Muscle of arm (tissue), 12 donors: Measurements from ENCODE around the gene ZP3. TPM values are rescaled to one million over a fixed set of nuclear protein-coding genes. Genes with fewer than 3 reads are reported as not detected.
"Not testable (repeated sequence)": the region's sequence is repeated elsewhere in the genome, so short reads cannot be mapped to it uniquely, and the experiment has no call there.

Source experiments
- DNase-seq: peaks from one replicate; pipeline ENCODE4 v3.0.0-alpha.2; 2013
- polyA plus RNA-seq, 12 donors: library from polyadenylated mRNA; unstranded; fragments of 120-200 nt; gene quantifications; one replicate each; pipeline ENCODE4 v1.2.1, GENCODE V29; 2013; ENCODE audit not compliant: insufficient read length in 12 of 12

ZP3 gene
- polyA plus RNA-seq, 12 donors, result 0.33 to 12.4 (median 3.6) TPM; not detected in 2

DNA sequence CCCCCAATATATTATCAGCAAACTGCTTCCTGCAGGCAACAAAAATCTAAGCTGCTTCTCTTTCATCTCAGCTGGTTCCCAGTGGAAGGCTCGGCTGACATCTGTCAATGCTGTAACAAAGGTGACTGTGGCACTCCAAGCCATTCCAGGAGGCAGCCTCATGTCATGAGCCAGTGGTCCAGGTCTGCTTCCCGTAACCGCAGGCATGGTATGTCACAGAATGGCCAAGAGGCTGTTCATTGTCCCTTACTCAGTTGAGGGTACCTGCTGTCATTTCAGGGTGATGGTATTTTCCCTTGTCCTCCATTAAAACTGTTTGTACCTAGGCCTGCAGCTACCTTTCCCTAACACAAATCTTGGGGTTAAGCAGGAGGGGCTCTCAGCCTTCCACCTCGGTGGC lies 15.7 kb downstream of the ZP3 start:
- DNase-seq, result not testable (repeated sequence)

DNA sequence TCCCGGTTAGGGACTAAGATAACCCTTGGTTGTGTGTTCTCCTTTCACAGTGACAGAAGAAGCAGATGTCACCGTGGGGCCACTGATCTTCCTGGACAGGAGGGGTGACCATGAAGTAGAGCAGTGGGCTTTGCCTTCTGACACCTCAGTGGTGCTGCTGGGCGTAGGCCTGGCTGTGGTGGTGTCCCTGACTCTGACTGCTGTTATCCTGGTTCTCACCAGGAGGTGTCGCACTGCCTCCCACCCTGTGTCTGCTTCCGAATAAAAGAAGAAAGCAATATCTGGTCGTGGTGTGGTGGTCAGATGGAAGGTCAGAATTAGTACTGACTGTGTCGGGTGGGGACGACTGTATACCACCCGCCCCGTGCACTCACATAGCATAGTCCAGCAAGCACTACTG lies 17.0 kb downstream of the ZP3 start:
- DNase-seq, result not testable (repeated sequence)

DNA sequence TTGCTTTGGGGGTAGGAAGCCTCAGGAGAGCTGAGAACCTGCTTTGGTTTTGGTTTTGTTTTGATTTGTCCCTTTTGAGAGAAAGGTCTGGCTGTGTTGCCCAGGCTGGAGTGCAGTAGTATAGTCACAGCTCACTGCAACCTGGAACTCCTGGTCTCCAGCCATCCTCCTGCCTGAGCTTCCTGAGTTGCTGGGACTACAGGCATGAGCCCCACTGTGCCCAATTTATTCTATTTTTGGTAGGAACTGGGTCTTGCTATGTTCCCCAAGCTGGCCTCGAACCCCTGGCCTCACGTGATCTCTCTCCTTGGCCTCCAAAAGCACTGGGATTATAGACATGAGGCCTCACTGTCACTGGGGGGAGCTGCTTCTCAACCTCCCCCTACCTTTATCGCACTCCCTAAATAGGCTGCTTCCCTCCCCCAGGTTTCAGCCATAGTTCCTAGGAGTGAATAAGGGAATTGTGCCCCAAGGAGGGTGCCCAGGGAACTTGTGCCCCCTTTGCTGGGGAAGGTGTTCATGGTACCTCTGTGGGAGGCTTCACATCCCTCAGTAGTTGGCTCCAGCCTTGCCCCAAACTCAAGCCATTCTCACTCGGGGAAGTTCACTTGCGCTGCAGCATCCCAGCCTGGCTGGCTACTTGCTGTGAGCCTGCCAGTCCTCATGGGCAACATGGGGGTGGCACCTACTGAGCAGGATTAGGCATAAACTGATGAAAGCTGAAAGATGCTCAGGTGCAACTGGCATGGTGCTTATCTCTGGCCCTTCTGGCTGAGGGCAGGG lies 18.1 kb downstream of the ZP3 start:
- DNase-seq, result not testable (repeated sequence)

DNA sequence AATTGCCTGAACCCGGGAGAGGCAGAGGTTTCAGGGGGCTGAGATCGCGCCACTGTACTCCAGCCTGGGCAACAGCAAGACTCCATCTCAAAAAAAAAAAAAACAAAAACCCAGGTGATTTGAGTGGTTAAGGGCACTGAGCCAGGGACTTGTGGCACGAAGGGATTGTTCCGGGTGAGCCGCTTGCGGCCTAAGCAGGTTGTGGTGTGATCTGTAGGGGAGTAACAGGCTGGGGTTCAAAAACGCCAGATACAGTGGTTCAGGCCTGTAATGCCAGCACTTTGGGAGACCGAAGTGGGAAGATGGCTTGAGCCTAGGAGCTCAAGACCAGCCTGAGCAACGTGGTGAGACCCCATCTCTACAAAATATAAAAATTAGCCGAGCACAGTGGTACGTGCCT lies 19.1 kb downstream of the ZP3 start:
- not testable (repeated sequence) for DNase-seq

DNA sequence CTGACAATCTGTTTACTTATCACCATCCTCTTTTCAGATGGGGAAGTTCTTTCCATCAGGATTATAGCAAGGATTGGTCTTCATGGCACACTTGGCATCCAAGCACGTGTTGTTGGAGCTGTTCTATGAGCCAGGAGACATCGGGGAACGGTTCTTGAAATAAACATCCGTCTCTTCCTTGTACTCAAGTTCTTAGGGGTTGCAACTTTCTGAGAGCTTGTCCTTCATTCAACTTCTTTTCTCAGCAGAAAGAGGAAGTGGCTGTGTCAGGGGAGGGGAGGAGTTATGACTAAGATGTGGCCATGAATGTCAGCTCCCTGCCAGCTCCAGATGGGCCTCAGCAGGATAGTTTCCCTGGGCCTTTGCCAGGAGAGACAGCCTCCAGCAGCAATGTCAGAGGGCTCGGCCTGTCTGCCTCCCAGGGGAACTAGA lies 20.8 kb downstream of the ZP3 start:
- DNase-seq, result peak; percentile 25

DNA sequence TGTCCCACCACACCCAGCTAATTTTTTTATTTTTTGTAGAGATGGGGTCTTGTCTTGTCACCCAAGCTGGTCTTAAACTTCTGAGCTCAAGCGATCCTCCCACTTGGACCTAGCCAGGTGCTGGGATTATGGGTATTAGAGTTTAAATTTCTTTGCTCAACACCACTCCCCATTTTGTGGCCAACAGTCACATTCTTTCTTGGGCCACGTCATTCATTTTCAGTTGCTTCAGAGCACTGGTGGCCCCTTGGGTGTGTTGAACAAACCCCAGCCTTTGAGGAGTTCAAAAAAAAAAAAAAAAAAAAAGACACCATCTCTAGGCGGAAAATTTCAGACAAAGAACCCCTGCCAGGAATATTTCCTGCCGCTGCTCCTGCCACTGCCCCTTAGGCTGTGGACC lies 32.3 kb downstream of the ZP3 start:
- not testable (repeated sequence) for DNase-seq

DNA sequence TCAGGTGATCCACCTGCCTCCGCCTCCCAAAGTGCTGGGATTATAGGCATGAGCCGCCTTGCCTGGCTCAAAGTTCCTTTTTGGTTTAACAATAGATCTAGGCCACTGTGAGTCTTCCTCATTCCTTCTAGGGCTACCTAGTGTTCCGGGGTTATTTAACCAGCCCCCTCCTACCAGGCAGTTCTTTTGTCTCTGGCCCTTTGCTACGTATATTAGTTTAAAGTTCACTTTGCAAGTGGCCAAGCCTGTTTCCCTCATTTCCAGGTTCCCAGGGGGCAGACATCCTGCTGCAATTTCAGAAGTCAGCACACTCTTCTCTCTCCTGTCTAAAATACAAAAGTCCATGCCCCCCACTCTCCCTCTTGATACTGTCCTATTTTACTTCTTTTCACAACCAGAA lies 33.8 kb downstream of the ZP3 start:
- DNase-seq, result not testable (repeated sequence)

DNA sequence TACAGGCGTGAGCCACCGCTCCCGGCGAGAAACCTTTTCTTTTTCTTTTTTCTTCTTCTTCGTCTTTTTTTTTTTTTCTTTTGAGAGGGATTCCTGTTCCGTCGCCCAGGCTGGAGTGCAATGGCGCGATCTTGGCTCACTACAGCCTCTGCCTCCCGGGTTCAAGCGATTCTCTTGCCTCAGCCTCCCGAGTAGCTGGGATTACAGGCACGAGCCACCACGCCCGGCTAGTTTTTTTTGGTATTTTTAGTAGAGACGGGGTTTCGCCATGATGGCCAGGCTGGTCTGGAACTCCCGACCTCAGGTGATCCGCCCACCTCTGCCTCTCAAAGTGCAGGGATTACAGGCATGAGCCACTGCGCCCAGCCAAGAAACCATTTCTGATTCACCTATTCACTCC lies 36.0 kb downstream of the ZP3 start:
- DNase-seq, result not testable (repeated sequence)

DNA sequence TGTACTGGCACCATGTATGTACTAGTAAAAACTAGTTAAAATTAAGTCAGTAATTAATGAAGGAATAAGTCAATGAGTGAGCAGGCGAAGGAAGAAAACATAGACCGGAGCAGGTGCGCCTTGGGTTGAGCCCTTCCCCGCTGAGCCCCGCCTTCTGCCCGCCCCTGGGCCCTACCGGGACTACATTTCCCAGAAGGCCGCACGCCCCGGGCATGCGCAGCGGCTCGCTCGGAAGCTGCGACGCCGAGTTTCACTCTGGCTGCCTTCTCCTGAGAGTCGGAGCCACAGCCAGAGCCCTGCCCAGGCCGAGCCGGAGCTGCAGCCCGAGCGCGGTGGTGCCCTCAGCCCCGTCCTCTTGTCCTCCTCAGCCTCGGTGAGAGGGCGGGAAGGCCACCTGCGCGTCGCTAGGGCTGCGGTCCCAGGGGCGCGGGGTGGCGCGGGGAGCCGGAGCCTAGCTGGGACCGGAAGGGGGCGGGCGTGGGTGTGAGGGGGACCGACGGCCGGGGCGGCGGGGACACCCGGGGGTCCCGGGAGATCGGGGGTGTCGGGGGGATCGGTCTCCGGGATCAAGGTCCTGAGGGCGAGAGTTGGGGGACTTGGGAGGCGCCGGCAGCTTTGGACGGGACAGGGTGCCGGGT lies 36.8 kb downstream of the ZP3 start, which contains the start of gene DTX2:
Gene DTX2 (plus strand): TSS at position 246 of the 638 bp plus-strand sequence. CDS start 18,801 bp downstream, outside the sequence.
- DNase-seq, result not testable (repeated sequence)

DNA sequence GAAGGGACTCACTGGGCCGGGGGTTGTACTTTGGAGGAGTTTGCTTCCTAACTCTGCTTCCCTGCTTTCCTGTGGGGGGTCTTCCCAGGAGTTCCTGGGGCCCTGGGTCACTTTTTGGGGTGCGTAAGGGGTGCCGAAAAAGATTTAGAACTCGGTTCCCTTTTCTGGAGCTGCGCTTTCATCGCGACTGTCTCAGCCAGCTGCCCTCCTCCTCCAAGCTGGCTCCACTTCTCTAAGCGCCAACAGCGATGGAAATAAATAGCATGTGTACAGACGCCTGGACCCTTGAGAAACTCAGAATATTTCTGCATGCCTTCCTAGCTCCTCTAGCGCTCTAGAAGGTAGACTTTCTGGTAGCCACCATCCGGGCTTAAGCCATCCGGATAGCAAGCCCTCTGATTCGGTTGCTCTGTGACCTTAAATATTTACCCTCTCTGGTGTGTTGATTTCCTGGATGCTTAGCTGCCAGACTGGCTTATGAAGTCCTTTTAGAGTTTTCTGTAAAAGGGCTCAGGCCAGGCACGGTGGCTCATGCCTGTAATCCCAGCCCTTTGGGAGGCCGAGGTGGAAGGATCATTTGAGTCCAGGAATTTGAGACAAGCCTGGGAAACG lies 37.6 kb downstream of the ZP3 start:
- DNase-seq, result not testable (repeated sequence)

DNA sequence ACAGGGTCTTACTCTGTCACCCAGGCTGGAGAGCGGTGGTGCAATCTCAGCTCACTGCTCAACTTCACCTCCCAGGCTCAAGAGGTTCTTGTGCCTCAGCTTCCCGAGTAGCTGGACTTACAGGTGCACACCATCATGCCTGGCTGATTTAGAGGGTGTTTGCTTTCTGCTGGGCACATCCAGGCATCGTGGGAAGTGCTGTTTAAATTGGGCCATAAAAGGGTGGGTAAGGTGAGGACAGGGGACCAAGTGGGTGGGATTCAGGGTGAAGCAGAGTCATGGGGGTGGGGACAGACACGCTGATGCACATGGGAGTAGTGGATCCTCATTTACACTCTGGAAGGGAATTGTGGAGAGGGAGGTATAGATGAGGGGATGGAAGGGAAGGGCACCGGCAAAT lies 40.2 kb downstream of the ZP3 start:
- not testable (repeated sequence) for DNase-seq

DNA sequence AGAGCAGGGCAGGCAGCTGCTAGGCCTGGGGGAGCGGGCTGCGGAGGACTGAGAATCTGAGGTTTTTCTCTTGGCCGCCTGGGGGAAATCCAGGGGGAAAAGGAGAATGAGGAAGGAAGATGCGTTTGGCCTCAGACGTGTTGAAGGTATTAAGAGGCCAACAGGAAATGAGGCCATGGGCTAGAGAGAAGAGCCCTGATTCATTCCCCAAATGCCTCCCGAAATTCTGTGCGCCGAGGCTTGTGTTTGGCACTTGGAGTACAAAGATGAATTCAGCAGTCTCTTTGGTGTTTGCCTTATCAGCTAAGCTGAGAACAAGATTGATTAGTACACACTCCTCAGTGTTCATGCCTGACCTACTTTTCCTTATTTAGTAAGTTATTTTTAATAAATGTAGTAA lies 41.2 kb downstream of the ZP3 start:
- DNase-seq, result not testable (repeated sequence)

DNA sequence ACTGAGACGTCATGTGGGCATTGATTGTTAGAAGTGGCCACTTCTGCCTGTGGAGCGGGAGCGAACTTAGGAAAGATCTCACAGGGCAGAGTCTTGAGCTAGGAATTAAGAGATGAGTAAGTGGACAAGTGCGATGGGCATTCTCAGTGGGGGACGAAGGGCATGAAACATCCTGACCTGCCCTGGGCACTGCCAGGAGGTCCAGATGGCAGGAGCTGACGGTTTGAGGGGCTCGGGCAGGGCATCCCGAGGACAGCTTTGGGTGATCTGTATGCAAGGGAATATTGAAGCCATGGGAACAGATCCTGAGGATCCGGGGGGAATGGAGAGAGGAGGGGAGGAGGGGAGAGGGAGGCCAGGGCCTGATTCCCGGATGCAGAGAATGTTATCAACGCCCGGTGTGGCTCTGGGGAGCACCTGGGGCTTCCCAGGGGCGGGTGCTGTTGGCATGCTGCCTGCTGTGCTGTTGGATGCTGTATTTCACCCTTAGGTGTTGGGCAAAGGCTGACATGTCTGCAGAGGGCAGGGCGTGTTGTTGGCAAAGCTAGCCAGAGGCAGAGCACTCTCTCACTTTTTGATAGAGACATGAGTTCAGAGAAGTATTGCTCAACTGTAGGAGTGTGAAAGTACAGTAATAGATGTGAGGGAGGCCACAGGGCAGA lies 43.1 kb downstream of the ZP3 start:
- DNase-seq, result not testable (repeated sequence)

DNA sequence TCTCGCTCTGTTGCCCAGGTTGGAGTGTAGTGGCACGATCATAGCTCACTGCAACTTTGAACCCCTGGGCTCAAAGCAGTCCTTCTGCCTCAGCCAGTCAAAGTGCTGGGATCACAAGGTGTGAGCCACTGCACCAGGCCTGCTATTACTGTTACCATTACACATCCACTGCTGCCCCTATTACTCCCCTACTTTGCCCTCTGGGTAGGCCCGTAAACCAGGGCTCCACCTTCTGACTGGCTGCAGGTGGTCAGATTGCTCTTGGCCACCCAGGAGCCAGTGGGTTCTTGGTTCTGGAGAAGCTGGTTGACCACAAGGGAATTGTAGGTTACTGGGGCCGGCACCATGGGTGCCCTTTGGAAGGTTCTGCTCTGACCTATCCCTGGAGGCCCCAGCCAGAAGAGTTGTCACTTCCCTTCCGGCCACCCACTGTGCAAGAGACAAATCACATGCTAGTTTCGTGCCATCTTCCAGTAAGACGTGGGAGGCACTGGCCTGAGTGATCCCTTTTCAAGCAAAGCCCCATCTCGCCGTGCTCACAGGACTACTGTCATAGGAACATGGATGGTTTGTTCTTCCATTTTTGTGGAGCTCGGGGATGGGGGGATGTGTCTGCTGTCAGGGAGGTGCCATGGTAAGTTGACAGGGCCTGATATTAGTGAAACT lies 46.9 kb downstream of the ZP3 start:
- not testable (repeated sequence) for DNase-seq

DNA sequence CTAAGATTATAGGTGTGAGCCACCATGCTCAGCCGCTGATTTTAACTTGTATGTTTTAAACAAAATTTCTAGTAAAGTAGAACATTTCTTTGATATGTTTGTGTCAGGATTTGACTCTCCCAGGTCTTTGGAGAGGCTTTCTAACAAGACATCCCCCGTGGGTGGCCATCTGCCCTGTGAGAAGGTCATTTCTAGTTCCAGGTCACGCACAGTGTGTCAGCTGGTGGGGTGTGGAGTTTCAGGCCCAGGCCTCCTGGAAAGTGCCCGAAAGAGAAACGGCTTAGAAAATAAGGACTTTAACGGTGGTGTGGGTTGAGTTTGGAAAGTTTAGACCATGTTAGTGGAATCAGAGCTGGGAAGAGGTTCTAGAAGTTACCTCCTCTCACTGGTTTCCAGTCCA lies 48.3 kb downstream of the ZP3 start:
- DNase-seq, result not testable (repeated sequence)

DNA sequence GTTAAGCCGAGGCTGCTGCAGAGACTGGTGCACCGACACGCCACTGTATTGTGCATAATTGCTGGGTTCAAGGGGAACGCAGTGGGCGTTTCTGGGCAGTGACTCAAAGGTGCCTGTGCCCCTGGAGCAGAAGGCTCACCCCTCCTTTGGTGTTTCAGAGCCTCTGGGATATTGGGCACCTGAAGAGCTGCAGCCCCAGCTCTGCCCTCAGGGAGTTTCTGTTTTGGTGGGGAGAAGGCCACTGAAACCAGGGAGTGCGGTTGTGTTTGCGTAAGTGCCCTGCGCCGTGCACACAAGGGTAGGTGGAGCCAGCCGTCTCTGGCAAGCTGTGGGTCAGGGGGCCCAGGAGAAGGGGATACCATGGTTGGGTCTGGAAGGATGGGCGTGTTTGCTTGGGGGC lies 51.5 kb downstream of the ZP3 start:
- DNase-seq, result not testable (repeated sequence)

DNA sequence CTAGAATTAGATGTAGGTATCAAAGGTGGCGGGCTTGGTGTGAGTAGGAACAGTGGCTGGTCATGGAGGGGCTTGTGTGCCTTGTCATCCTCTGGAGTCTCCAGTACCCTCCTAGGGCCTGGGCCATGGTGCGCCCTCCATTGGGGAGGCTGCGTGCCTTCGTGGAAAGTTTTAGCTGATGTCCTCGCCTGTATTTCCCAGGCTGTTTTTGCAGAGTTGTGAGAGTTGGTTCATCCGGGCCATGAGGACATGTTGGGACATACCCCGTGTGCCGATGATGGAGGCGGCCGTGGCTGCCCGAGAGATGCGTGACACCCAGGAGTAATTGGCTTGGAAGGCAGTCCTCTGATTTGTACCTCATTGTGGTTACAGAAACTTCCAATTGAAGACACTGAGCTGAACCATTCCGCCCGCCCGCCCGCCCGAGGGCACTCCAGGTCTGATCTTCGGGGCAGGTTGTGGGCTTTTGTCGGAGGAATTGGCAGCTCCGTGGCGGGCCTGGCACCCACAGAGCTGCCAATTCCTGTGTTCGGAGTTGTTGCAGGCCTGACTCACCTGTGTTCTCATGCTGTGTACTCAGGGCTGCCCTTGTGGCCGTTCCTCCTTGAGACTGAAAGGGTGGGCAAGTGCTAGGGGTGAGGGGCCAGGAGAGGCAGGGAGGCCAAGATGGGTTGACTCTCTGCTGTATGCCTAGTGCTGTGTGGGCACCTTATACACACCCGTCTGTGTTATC lies 52.2 kb downstream of the ZP3 start:
- DNase-seq, result not testable (repeated sequence)

DNA sequence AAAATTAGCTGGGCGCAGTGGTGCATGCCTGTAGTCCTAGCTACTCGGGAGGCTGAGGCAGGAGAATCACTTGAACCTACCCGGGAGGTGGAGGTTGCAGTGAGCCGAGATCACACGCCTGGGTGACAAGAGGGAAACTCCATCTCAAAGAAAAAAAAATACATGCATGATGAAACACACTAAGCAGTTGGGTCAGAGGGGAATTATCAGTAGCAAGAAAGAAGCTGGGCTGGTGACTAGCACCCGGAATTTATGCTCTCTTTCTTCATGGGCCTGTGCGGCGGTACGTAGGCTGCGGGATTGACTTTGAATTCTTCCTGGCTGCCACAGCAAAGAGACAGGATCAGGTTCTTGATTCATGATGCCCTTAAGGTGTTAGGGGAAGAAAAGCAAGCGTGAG lies 54.9 kb downstream of the ZP3 start:
- DNase-seq, result not testable (repeated sequence)

DNA sequence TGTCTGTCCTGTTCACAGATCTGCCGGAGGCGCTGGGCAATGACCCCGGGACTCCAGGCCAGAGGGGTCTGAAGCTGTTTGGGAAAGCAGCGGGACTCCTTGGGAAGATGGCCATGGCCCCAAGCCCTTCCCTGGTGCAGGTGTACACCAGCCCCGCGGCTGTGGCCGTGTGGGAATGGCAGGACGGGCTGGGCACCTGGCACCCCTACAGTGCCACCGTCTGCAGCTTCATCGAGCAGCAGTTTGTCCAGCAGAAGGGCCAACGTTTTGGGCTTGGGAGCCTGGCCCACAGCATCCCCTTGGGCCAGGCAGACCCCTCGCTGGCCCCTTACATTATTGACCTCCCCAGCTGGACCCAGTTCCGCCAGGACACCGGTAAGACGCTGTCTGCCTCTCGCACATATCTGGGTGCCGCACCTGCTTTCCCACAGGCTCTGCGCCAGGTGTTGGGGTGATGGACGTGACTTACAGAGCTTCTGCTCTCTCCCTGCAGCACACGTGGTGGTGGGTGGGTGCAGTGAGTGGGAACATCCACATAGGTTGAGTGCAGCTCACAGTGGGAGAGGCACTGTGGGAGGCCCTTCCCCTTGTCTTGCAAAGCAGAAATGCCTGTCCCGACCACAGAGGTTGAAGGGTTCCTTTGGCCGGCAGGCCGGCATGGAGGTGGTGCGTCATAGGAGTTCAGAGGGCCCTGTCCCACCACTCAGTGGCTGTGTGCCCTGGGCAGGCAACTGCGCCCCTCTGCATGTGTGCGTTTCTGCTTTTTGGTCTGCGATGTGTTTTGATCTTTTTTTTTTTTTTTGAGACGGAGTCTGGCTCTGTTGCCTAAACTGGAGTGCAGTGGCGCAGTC lies 55.9 kb downstream of the ZP3 start:
- DNase-seq, result not testable (repeated sequence)

DNA sequence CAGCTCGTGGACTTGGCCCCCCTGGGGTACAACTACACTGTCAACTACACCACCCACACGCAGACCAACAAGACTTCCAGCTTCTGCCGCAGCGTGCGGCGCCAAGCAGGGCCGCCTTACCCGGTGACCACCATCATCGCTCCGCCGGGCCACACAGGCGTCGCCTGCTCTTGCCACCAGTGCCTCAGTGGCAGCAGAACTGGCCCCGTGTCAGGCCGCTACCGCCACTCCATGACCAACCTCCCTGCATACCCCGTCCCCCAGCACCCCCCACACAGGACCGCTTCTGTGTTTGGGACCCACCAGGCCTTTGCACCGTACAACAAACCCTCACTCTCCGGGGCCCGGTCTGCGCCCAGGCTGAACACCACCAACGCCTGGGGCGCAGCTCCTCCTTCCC lies 57.9 kb downstream of the ZP3 start:
- DNase-seq, result not testable (repeated sequence)
